Gastroesophageal sphincter (tissue), 4 donors: ENCODE measurements around the gene MYOZ3. TPM values are rescaled to one million over a fixed set of nuclear protein-coding genes. Genes with fewer than 3 reads are reported as not detected.

ENCODE experiments used
- ATAC-seq: fragments of 150-250 bp; one replicate; pipeline ENCODE4 v1.9.1; 2016; ENCODE audit warnings: mild to moderate bottlenecking, moderate library complexity
- H3K27ac ChIP-seq, 4 donors: fragments of 200-600 bp; sonication (generic) in 3 of 4; 1 replicate in 3 of 4; 2 replicates in 1 of 4; pipeline ENCODE4 v1.5.1; 2016 to 2019
- H3K27me3 ChIP-seq: fragments of 200-600 bp; sonication (generic); one replicate; pipeline ENCODE4 v1.5.1; 2019
- H3K36me3 ChIP-seq, 2 donors: fragments of 200-600 bp; sonication (generic); one replicate each; pipeline ENCODE4 v1.5.1; 2019; ENCODE audit warnings: control low read depth in 1 of 2
- H3K4me1 ChIP-seq, 3 donors: fragments of 200-600 bp; sonication (generic); 1 replicate in 2 of 3; 2 replicates in 1 of 3; pipeline ENCODE4 v1.5.1; 2016 to 2019; ENCODE audit warnings: control low read depth in 2 of 3
- H3K4me3 ChIP-seq, 2 donors: fragments of 200-600 bp; sonication (generic); one replicate each; pipeline ENCODE4 v1.5.1; 2019; ENCODE audit warnings: mild to moderate bottlenecking in 1 of 2, moderate library complexity in 1 of 2
- H3K9me3 ChIP-seq, 3 donors: fragments of 200-600 bp; sonication (generic); one replicate each; pipeline ENCODE4 v1.5.1; 2017 to 2019; ENCODE audit warnings: control low read depth in 2 of 3
- CTCF ChIP-seq, 4 experiments: fragments of 200-600 bp in 2 of 4; fragments of 450-650 bp in 2 of 4; sonication (generic) in 1 of 4; IDR thresholded peaks; one replicate each; pipeline ENCODE4 v1.5.1; 2017 to 2019; ENCODE audit warnings: antibody characterized with exemption in 4 of 4, mild to moderate bottlenecking in 2 of 4, moderate library complexity in 2 of 4
- EP300 ChIP-seq: sonication (generic); formaldehyde crosslinking; IDR thresholded peaks from one replicate; pipeline ENCODE4 v1.6.1; 2017; ENCODE audit warnings: antibody characterized with exemption, mild to moderate bottlenecking
- POLR2A ChIP-seq, 2 donors: fragments of 450-650 bp; IDR thresholded peaks; one replicate each; pipeline ENCODE4 v1.6.1; 2017; ENCODE audit warnings: antibody characterized with exemption in 2 of 2, mild to moderate bottlenecking in 2 of 2, moderate library complexity in 1 of 2
- POLR2AphosphoS5 ChIP-seq: sonication (generic); formaldehyde crosslinking; IDR thresholded peaks from one replicate; pipeline ENCODE4 v1.6.1; 2017; ENCODE audit warnings: antibody characterized with exemption
- WGBS, 2 donors: methylation state at CpG; one replicate each; pipeline ENCODE4 v1.1.5; 2018; ENCODE audit warnings: low coverage in 1 of 2; 5-methylcytosine and 5-hydroxymethylcytosine counted together
- total RNA-seq, 4 donors: library from RNA; depleted of rRNA; stranded (reverse); fragments of >200 nt; gene quantifications; one replicate each; pipeline ENCODE4 v1.1.0, GENCODE V29; 2016

The MYOZ3 gene
- total RNA-seq, 4 donors from 2014 or later, result 0.13 to 0.62 (median 0.22) TPM; not detected in 1

GRCh38 chr5:150649108-150650020 lies 11.7 kb upstream of the MYOZ3 start:
- Histone ChIP-seq H3K4me3 (no peak overlapping the region), H3K36me3 (peaks cover 0 to 52% of the 10 kb centered on the region in 2 donors), H3K9me3 (no peaks in the 10 kb centered on the region), H3K27me3 (no peaks in the 10 kb centered on the region), H3K4me1 (peaks cover 4 to 93% (median 18%) of the 10 kb centered on the region in 3 donors), H3K27ac (peak overlapping the region in 1 of 4 donors; percentile 48)
- TF ChIP-seq POLR2AphosphoS5 (no peak), POLR2A (IDR thresholded peaks at IDR 0.05) (no peak), CTCF (IDR thresholded peaks at IDR 0.05) (no peak), EP300 (no peak)
- WGBS, 2 donors, result 78 to 100% methylated on average over 4 to 11 of the region's 46 CpGs
- ATAC-seq, result no peak

- TF ChIP-seq POLR2A (IDR thresholded peaks at IDR 0.05) (no peak), EP300 (no peak), CTCF (IDR thresholded peaks at IDR 0.05) (no peak), POLR2AphosphoS5 (no peak)
- 84 to 98% methylated on average over 16 to 20 of the region's 38 CpGs for WGBS, 2 donors
- Histone ChIP-seq H3K27ac (peak overlapping the region in 1 of 4 donors; percentile 11), H3K9me3 (no peaks in the 10 kb centered on the region), H3K4me3 (no peak overlapping the region), H3K36me3 (peaks cover 0 to 52% of the 10 kb centered on the region in 2 donors), H3K4me1 (peaks cover 0 to 86% (median 10%) of the 10 kb centered on the region in 3 donors), H3K27me3 (no peaks in the 10 kb centered on the region)
- ATAC-seq, result no peak
Measured at GRCh38 chr5:150650021-150651006, 10.7 kb upstream of the MYOZ3 start.

GRCh38 chr5:150651382-150651781 lies 9.7 kb upstream of the MYOZ3 start:
- TF ChIP-seq CTCF (IDR thresholded peaks at IDR 0.05), result no peak
- TF ChIP-seq POLR2AphosphoS5, result no peak
- TF ChIP-seq EP300, result no peak
- no peak for TF ChIP-seq POLR2A (IDR thresholded peaks at IDR 0.05)
- H3K27ac ChIP-seq, result peak overlapping the region in 1 of 4 donors; percentile 5
- ATAC-seq, result no peak
- H3K4me1 ChIP-seq, result peaks cover 0 to 87% (median 9%) of the 10 kb centered on the region in 3 donors
- H3K27me3 ChIP-seq, result no peaks in the 10 kb centered on the region
- H3K36me3 ChIP-seq, result peaks cover 0 to 52% of the 10 kb centered on the region in 2 donors
- no peak overlapping the region for H3K4me3 ChIP-seq
- no peaks in the 10 kb centered on the region for H3K9me3 ChIP-seq
- WGBS, 2 donors, result 83 to 100% methylated on average over 1 of the region's 1 CpG

GRCh38 chr5:150651924-150652671 lies 9.0 kb upstream of the MYOZ3 start:
- H3K27me3 ChIP-seq, result no peaks in the 10 kb centered on the region
- peak overlapping the region in 3 of 4 donors; percentile 3 to 55 (median 52) for H3K27ac ChIP-seq
- no peak overlapping the region for H3K4me3 ChIP-seq
- WGBS, 2 donors, result 70 to 80% methylated on average over 7 to 13 of the region's 13 CpGs
- no peak for ATAC-seq
- TF ChIP-seq CTCF (IDR thresholded peaks at IDR 0.05), result no peak
- TF ChIP-seq POLR2AphosphoS5, result no peak
- TF ChIP-seq POLR2A (IDR thresholded peaks at IDR 0.05), result no peak
- no peak for TF ChIP-seq EP300
- peaks cover 0 to 86% (median 12%) of the 10 kb centered on the region in 3 donors for H3K4me1 ChIP-seq
- peaks cover 0 to 52% of the 10 kb centered on the region in 2 donors for H3K36me3 ChIP-seq
- no peaks in the 10 kb centered on the region for H3K9me3 ChIP-seq
